ENCODE measurements around the gene GRIK2.

GRIK2 gene

DNA sequence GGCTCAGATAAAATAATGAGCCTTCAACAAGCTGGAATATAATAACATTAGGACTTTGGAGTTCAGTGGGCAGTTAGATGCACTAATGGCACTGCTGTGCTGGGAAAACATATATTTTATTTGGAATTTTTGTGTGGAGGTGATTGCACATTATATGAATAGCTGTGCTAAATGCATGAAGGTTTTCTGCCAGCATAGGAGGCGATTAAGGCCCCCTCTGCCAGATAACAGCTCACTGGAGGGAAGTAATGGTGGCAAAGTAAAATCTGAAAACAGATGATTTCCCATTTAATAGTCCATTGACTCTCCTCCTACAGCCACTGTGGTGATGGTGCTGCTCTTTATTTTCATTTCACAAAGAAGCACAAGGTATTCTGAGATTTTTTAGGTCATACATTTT is 326.0 kb downstream of the GRIK2 start:
- DNase-seq (ENCODE audit: low spot score), result no peak

DNA sequence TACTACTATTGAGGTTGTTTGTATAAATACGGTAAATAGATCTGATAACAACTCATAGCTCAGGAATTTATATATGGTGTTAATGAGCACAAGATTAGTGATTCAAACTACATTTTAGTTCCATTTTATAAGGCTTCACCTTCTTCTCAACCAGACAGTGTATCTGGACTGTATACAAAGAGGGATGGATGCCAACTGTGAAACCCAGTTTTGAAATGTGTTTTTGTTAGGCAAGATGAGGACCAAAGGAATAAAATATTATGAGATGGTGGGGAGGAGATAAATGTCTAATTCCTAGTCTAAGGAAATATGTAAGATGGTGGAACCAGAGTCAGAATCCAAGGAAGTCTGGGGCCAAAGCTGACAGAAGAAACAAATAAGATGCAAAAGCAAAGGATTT is 329.0 kb downstream of the GRIK2 start:
- no peak for DNase-seq (ENCODE audit: low spot score)

- no peak for DNase-seq (ENCODE audit: low spot score)
Observed at GRCh38 chr6:101722991-101723579, 329.6 kb downstream of the GRIK2 start.

DNA sequence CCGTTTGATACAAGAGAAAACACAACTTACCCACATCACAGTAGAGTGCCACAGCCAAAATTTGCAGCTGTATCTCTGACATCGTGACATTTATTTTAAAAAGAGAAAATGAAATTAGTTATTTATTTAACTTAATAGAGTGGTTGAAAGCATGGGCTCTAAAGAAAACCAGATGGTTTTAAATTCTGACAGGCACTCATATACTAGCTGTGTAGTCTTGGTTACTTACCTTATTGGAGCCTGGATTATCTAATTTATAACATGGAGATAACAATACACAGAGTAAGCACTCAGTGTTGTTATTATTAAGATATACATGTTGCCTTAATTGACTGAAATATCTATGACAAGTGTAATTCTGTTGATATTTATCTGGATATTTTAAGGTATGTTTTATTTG is 334.9 kb downstream of the GRIK2 start:
- no peak for DNase-seq (ENCODE audit: low spot score)

- no peak for DNase-seq (ENCODE audit: low spot score)
Observed at GRCh38 chr6:101728956-101729355, 335.4 kb downstream of the GRIK2 start.

DNA sequence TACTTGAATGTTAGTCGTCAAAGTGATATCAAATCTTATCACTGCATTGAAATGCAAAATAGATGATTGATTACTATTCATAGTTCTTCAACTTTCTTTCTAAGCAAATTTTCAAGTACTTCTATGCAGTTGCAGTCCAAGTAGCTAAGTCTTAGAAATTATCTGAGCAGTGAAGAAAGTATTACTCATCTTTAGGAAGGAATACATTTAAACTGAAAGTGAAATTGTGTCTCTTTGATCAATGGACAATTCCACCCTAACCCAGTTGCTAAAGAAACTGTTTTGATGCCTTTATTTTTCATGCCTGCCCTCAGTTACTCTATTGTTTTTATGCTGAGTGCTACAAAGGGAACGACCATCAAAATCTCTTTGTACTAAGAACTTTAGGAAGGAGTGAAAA is 337.4 kb downstream of the GRIK2 start:
- DNase-seq (ENCODE audit: low spot score), result no peak

DNA sequence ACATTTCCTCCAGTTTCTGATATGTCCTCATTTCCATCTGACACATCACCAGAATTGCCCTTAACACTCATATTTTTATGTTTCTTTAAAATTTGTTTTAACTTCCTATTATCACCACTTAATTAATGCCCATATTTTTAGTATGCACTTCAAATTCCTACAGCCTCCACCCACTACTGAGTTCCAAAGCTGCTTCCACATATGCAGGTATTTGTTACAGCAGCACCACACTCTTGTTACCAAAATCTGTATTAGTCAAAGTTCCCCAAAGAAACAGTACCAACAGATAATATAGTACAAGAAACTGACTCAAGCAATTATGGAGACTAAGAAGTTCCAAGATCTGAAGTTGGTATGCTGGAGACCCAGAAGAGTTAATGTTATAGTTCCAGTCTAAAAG is 340.4 kb downstream of the GRIK2 start:
- DNase-seq (ENCODE audit: low spot score), result no peak

- DNase-seq (ENCODE audit: low spot score), result no peak
Observed at GRCh38 chr6:101738481-101738880, 345.0 kb downstream of the GRIK2 start.

DNA sequence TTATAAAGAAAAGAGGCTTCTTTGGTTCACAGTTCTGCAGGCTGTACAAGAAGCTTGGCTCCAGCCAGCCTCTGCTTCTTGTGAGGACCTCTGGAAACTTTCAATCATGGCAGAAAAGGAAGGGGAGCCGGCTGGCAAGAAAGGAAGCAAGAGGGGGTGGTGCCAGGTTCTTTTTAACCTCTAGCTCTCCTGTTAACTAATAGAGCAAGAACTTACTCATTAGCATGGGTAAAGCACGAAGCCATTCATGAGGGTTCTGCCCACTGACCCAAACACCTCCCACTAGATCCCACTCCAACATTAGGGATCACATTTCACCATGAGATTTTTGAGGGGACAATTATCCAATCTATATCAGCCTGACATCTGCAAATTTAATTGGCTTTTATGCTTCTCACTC is 347.1 kb downstream of the GRIK2 start:
- DNase-seq (ENCODE audit: low spot score), result no peak

DNA sequence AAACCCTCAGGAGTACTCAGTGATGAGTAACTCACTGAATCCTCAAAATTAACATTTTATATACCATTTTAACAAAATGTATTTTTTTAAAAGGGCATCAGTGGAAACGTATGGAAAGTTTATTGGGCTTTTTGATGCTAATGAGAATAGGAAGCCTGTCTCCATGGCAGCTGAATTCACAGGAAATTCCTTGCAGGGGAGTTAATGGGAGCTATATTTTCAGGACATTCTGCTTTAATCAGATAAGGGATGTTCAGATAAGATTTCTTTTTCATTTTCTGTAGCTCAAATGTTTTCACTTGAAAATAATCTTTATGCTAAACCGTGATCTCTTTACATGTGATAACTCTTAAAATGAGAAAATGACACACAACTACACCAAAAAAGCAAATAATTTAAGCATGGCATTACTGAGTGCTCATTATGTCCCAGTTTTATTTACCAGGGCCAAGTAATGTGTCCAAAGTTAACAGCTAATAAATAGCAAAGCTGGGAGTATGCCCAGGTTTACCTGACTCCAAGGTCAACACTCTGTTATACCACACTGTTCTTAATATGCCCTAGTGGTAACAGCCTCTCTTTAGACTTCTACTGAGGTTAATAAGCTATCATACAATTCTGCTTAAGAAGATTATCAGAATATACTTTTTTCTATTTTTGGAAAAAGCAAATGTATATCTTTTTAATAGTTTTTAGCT is 348.1 kb downstream of the GRIK2 start:
- no peak for DNase-seq (ENCODE audit: low spot score)

GRCh38 chr6:101747160-101747559 is 353.7 kb downstream of the GRIK2 start:
- DNase-seq (ENCODE audit: low spot score), result no peak

DNA sequence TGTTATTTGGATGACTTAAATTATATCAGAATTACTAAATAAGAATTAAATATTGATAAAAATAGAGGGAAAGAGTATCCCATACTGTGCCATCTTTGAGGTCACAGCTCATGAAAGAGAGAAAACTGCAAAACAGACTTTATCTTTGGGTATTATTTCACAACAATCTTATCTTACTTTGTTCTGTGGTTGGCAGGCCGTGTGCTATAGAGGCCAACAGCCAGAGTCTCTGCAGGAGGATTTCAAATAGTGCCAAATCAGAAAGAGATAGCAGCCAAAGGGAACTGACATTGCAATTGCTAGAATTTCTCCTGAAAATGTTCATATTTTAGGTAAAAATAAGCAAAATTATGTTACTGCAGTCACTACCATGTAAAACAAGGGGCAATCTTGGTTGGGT is 354.2 kb downstream of the GRIK2 start:
- no peak for DNase-seq (ENCODE audit: low spot score)

DNA sequence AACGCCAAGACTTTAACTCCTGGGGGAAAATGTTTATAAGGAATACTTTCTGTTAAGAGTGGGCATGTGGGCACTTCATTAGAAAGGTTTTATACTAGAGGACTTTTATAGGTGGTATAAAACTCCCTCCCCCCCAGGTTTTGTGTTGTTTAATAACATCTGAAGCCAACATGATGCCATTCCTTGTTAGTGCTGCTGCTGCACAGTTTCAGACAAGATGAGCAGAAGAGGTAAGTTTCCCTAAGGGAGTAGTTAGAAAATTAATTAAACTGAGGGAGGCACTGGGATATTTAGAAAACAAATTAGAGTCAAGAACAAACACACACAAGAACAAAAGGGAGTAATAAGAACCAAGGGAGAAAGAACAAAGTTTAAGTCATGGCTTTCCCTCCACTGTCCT is 362.4 kb downstream of the GRIK2 start:
- no peak for DNase-seq (ENCODE audit: low spot score)

- DNase-seq (ENCODE audit: low spot score), result no peak
Observed at GRCh38 chr6:101758368-101758767, 364.9 kb downstream of the GRIK2 start.

- DNase-seq (ENCODE audit: low spot score), result no peak
Observed at GRCh38 chr6:101760843-101761621, 367.5 kb downstream of the GRIK2 start.

- DNase-seq (ENCODE audit: low spot score), result no peak
Observed at GRCh38 chr6:101762851-101763250, 369.3 kb downstream of the GRIK2 start.

- no peak for DNase-seq (ENCODE audit: low spot score)
Observed at GRCh38 chr6:101765281-101765680, 371.8 kb downstream of the GRIK2 start.

- DNase-seq (ENCODE audit: low spot score), result no peak
Observed at GRCh38 chr6:101770116-101770515, 376.6 kb downstream of the GRIK2 start.

DNA sequence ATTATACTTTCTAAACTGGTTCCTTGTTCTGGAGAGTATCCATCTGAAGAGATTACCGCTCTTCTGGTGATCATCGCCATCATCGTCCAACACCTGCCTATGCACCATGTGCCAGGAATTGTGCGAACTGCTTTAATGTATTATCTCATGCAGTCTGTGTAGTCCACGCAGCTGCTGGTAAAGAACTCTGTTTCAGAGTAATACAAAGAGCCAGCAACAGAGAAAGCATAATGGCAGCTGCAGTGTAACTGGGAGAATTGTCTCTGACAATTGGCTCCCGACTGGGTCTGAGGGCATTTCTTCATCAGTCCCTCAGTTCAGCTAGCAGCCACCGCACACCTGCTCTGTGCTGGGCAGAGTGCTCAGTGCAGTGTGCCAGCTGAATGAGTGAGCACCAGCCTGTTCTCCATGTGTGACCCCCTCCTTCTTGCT is 383.4 kb downstream of the GRIK2 start:
- peak; percentile 5 for DNase-seq (ENCODE audit: low spot score)

GRCh38 chr6:101777646-101778045 is 384.1 kb downstream of the GRIK2 start:
- DNase-seq (ENCODE audit: low spot score), result no peak

GRCh38 chr6:101779051-101779844 is 385.7 kb downstream of the GRIK2 start:
- DNase-seq (ENCODE audit: low spot score), result peak; percentile 38

- DNase-seq (ENCODE audit: low spot score), result no peak
Observed at GRCh38 chr6:101783287-101783686, 389.8 kb downstream of the GRIK2 start.

Measured in putamen (tissue), 1 donor.